ENCODE measurements around the gene TNP2. TPM values are rescaled to one million over a fixed set of nuclear protein-coding genes. Genes with fewer than 3 reads are reported as not detected.

TNP2 gene
- total and polyA plus RNA-seq, 9 of the 15 experiments (the other 6 are each of a cell fraction or from before 2014, with no cell fraction given), result not detected

DNA sequence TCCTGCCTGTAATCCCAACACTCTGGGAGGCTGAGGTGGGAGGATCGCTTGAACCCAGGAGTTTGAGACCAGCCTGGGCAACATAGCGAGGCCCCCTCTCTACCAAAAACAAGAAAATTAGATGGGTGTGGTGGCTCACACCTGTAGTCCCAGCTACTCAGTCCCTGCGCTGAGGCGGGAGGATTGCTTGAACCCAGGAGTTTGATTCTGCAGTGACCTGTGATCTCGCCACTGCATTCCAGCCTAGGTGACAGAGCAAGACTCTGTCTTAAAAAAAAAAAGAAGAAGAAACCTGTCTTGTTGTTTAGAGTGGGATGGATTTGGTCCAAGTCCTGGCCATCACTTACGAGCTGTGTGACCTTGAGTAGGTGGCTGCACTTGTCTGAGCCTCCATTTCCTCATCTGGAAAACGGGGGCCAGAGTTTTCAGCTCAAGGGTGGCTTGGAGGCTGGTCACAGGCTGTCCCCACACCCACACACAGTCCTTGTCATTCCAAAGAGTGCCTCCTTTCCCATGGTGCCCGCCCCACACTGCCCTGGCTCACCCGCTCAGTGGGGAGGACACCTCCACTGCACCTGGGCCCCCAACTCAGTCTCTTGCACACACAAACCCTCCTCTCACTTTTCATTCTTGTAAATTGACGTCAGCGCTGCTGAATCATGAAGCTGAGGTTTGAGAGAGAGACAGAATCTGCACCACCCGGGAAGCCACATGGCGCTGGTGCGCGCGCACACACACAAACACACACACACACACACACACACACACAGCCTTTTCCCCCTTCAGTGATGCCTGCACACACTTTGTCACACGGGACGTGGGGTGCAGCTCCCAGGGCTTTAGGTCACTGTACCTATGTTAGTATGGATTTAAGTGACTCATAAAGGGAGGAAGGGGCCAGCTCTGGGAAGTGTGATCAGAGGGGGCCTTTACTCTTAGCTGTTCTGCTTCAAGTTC is 17.3 kb downstream of the TNP2 start (continued):
- TF ChIP-seq MAZ (CRISPR knock-in tag; conservative IDR thresholded peaks at IDR 0.05 in 1 of 2, IDR thresholded peaks at IDR 0.05 in 1 of 2) (0 out of 4 replicates have a peak, but pooled peaks of 1 of the 2 experiments have one; percentile 18), C11orf30 (IDR thresholded peaks at IDR 0.05; ENCODE audit: low read depth) (peak; percentile 56), NR4A1 (CRISPR knock-in tag; IDR thresholded peaks at IDR 0.05) (no peak), NR4A1 (tag; IDR thresholded peaks at IDR 0.05) (no peak), CBFB (CRISPR knock-in tag; IDR thresholded peaks at IDR 0.05) (no peak), SAP30 (IDR thresholded peaks at IDR 0.05; ENCODE audit: borderline replicate concordance, insufficient read depth, low read depth, low read length, poor library complexity, severe bottlenecking) (no peak), ZNF316 (IDR thresholded peaks at IDR 0.05) (peak; percentile 42; the same call in 1 of the 2 replicates), COPS2 (conservative IDR thresholded peaks at IDR 0.05) (no peak), MTA1 (IDR thresholded peaks at IDR 0.05; ENCODE audit: borderline replicate concordance) (no peak), LARP7 (IDR thresholded peaks at IDR 0.05) (no peak), ZNF146 (CRISPR knock-in tag; IDR thresholded peaks at IDR 0.05; ENCODE audit: unreplicated experiment) (no peak), STAG1 (CRISPR knock-in tag; IDR thresholded peaks at IDR 0.05; ENCODE audit: borderline replicate concordance) (no peak), NEUROD1 (IDR thresholded peaks at IDR 0.05; ENCODE audit: borderline replicate concordance, low read depth, low read length, partially characterized antibody) (no peak), SMAD1 (IDR thresholded peaks at IDR 0.05; ENCODE audit: low read depth, low read length, partially characterized antibody) (no peak), CEBPG (CRISPR knock-in tag; IDR thresholded peaks at IDR 0.05) (no peak), CEBPG (tag; conservative IDR thresholded peaks at IDR 0.05 in 1 of 2, IDR thresholded peaks at IDR 0.05 in 1 of 2) (no peak), RBFOX2 (IDR thresholded peaks at IDR 0.05; ENCODE audit: low read depth, low read length) (peak; percentile 42), HSF4 (CRISPR knock-in tag; IDR thresholded peaks at IDR 0.05; ENCODE audit: borderline replicate concordance) (no peak)
- TF ChIP-seq, protein P1, sequence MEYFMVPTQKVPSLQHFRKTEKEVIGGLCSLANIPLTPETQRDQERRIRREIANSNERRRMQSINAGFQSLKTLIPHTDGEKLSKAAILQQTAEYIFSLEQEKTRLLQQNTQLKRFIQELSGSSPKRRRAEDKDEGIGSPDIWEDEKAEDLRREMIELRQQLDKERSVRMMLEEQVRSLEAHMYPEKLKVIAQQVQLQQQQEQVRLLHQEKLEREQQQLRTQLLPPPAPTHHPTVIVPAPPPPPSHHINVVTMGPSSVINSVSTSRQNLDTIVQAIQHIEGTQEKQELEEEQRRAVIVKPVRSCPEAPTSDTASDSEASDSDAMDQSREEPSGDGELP (CRISPR knock-in tag; IDR thresholded peaks at IDR 0.05; ENCODE audit: borderline replicate concordance), result peak; percentile 57; the same call in 1 of the 2 replicates
- TF ChIP-seq, protein P2, sequence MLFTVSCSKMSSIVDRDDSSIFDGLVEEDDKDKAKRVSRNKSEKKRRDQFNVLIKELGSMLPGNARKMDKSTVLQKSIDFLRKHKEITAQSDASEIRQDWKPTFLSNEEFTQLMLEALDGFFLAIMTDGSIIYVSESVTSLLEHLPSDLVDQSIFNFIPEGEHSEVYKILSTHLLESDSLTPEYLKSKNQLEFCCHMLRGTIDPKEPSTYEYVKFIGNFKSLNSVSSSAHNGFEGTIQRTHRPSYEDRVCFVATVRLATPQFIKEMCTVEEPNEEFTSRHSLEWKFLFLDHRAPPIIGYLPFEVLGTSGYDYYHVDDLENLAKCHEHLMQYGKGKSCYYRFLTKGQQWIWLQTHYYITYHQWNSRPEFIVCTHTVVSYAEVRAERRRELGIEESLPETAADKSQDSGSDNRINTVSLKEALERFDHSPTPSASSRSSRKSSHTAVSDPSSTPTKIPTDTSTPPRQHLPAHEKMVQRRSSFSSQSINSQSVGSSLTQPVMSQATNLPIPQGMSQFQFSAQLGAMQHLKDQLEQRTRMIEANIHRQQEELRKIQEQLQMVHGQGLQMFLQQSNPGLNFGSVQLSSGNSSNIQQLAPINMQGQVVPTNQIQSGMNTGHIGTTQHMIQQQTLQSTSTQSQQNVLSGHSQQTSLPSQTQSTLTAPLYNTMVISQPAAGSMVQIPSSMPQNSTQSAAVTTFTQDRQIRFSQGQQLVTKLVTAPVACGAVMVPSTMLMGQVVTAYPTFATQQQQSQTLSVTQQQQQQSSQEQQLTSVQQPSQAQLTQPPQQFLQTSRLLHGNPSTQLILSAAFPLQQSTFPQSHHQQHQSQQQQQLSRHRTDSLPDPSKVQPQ (CRISPR knock-in tag; IDR thresholded peaks at IDR 0.05; ENCODE audit: borderline replicate concordance), result no peak
- TF ChIP-seq, protein P3, sequence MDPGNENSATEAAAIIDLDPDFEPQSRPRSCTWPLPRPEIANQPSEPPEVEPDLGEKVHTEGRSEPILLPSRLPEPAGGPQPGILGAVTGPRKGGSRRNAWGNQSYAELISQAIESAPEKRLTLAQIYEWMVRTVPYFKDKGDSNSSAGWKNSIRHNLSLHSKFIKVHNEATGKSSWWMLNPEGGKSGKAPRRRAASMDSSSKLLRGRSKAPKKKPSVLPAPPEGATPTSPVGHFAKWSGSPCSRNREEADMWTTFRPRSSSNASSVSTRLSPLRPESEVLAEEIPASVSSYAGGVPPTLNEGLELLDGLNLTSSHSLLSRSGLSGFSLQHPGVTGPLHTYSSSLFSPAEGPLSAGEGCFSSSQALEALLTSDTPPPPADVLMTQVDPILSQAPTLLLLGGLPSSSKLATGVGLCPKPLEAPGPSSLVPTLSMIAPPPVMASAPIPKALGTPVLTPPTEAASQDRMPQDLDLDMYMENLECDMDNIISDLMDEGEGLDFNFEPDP (CRISPR knock-in tag; IDR thresholded peaks at IDR 0.05), result no peak

Measured in K562 (cell line).